Measurements from ENCODE around the gene OR56B4. TPM values are rescaled to one million over a fixed set of nuclear protein-coding genes. Genes with fewer than 3 reads are reported as not detected.

Gene OR56B4
- total RNA-seq, 1 experiment from 2014 or later: not detected

DNA sequence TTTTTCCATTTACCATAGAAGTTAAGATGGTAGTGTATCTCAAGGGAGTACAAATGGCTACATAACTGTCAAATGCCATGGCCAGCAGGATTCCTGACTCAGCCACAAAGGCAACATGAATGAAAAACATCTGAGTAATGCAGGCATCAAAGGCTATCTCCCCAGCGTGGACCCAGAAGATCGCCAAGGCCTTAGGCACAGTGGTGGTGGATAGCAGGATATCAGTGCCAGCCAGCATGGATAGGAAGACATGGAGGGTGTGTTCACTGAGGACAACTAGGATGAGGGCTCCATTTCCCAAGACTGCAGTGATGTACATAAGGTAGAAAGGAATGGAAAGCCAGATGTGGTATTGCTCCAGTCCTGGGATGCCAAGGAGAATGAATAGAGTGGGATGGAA is 44.6 kb downstream of the OR56B4 start:
- intact Hi-C loops (cut with micrococcal nuclease; ENCODE audit: unreplicated experiment): no loop called here
- TF ChIP-seq, protein P1, sequence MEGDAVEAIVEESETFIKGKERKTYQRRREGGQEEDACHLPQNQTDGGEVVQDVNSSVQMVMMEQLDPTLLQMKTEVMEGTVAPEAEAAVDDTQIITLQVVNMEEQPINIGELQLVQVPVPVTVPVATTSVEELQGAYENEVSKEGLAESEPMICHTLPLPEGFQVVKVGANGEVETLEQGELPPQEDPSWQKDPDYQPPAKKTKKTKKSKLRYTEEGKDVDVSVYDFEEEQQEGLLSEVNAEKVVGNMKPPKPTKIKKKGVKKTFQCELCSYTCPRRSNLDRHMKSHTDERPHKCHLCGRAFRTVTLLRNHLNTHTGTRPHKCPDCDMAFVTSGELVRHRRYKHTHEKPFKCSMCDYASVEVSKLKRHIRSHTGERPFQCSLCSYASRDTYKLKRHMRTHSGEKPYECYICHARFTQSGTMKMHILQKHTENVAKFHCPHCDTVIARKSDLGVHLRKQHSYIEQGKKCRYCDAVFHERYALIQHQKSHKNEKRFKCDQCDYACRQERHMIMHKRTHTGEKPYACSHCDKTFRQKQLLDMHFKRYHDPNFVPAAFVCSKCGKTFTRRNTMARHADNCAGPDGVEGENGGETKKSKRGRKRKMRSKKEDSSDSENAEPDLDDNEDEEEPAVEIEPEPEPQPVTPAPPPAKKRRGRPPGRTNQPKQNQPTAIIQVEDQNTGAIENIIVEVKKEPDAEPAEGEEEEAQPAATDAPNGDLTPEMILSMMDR (IDR thresholded peaks at IDR 0.05; ENCODE audit: unreplicated experiment): no peak
- DNase-seq: no peak
- H3K4me1 Mint-ChIP-seq (ENCODE audit: low read depth, unreplicated experiment): no peaks in the 10 kb centered on the region
- no peaks in the 10 kb centered on the region for H3K36me3 Mint-ChIP-seq (ENCODE audit: insufficient read depth, unreplicated experiment)
- H3K27me3 Mint-ChIP-seq (ENCODE audit: unreplicated experiment): no peaks in the 10 kb centered on the region
- CTCF ChIA-PET: no interaction called here
- H3K27ac Mint-ChIP-seq (ENCODE audit: unreplicated experiment): no peak overlapping the region
- H3K9me3 Mint-ChIP-seq (ENCODE audit: low read depth, unreplicated experiment): no peaks in the 10 kb centered on the region
- no TSS peak for BruUV-seq (replicated peaks)
- H3K4me3 Mint-ChIP-seq (ENCODE audit: low read depth, unreplicated experiment): no peak overlapping the region

DNA sequence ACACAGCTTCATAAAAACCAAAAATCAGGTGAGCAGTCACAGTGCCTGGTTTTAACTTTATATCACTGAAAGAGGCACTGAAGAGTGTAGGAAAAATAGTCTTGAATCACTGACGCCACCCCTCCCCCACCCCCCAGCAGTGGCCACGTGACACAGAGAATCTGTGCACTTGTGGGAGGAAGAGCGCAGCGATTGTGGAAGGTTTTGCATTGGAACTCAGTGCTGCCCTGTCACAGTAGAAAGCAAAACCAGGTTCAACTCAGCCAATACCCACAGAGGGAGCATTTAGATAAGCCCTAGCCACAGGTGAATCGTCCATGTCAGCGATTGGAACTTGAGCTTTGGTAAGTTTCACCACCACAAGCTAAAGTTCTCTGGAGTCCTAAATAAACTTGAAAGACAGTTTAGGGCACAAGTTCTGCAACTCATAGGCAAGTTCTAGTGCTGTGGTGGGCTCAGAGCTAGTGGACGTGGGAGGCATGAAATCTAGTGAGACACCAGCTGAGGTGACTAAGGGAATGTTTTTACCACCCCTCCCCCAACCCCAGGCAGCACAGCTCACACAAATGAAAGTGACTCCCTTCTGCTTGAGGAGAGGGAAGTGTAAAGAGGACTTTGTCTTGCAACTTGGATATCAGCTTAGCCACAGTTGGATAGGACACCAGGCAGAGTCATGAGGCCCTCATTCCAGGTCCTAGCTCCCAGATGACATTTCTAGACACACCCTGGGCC is 49.3 kb downstream of the OR56B4 start:
- no peaks in the 10 kb centered on the region for H3K9me3 Mint-ChIP-seq (ENCODE audit: low read depth, unreplicated experiment)
- H3K36me3 Mint-ChIP-seq (ENCODE audit: insufficient read depth, unreplicated experiment): no peaks in the 10 kb centered on the region
- no peak for DNase-seq
- BruUV-seq (replicated peaks): no TSS peak
- no peaks in the 10 kb centered on the region for H3K27me3 Mint-ChIP-seq (ENCODE audit: unreplicated experiment)
- TF ChIP-seq, protein P1 (IDR thresholded peaks at IDR 0.05; ENCODE audit: unreplicated experiment): no peak
- H3K4me1 Mint-ChIP-seq (ENCODE audit: low read depth, unreplicated experiment): no peaks in the 10 kb centered on the region
- H3K4me3 Mint-ChIP-seq (ENCODE audit: low read depth, unreplicated experiment): no peak overlapping the region
- CTCF ChIA-PET: no interaction called here
- H3K27ac Mint-ChIP-seq (ENCODE audit: unreplicated experiment): no peak overlapping the region
- intact Hi-C loops (cut with micrococcal nuclease; ENCODE audit: unreplicated experiment): no loop called here

Other genes starting within 250 kb of the OR56B4 start
- not detected in 2 replicates for gene OR52E8, start 250.0 kb upstream of the OR56B4 start, total RNA-seq (2022)
- not detected in 2 replicates for gene OR52E4, start 227.1 kb upstream of the OR56B4 start, total RNA-seq (2022)
- gene OR52E5, start 214.5 kb upstream of the OR56B4 start, total RNA-seq (2022): not detected in 2 replicates
- gene OR56A3, start 165.4 kb upstream of the OR56B4 start, total RNA-seq (2022): not detected in 2 replicates
- not detected in 2 replicates for gene OR56A5, start 139.2 kb upstream of the OR56B4 start, total RNA-seq (2022)
- gene OR52L1, start 120.7 kb upstream of the OR56B4 start, total RNA-seq (2022): not detected in 2 replicates
- 0.26 TPM in 1 of 2 replicates, not detected in the other for gene OR56A4, start 100.7 kb upstream of the OR56B4 start, total RNA-seq (2022)
- gene OR56A1, start 76.9 kb upstream of the OR56B4 start, total RNA-seq (2022): not detected in 2 replicates
- gene OR52B2, start 62.6 kb downstream of the OR56B4 start, total RNA-seq (2022): not detected in 2 replicates
- gene OR52W1, start 91.5 kb downstream of the OR56B4 start, total RNA-seq (2022): not detected in 2 replicates
- gene C11orf42, start 97.9 kb downstream of the OR56B4 start, total RNA-seq (2022): not detected in 2 replicates
- 39.7 and 43.9 TPM in 2 replicates for gene FHIP1B, start 127.0 kb downstream of the OR56B4 start, total RNA-seq (2022)
- 0.32 TPM in 1 of 2 replicates, not detected in the other for gene CNGA4, start 131.4 kb downstream of the OR56B4 start, total RNA-seq (2022)
- gene CCKBR, start 152.2 kb downstream of the OR56B4 start, total RNA-seq (2022): not detected in 2 replicates
- gene CAVIN3, start 212.8 kb downstream of the OR56B4 start, total RNA-seq (2022): 19.5 and 26.4 TPM in 2 replicates